CD4-positive, alpha-beta T cell treated with Interleukin-10 for 1 hour (primary cell): Measurements from ENCODE around the gene CHCHD3.
"Not testable (repeated sequence)": the region's sequence is repeated elsewhere in the genome, so short reads cannot be mapped to it uniquely, and the experiment has no call there.

Source experiments
- DNase-seq: peaks from one replicate; pipeline ENCODE4 v3.0.0-alpha.2; 2020

The CHCHD3 gene

DNA sequence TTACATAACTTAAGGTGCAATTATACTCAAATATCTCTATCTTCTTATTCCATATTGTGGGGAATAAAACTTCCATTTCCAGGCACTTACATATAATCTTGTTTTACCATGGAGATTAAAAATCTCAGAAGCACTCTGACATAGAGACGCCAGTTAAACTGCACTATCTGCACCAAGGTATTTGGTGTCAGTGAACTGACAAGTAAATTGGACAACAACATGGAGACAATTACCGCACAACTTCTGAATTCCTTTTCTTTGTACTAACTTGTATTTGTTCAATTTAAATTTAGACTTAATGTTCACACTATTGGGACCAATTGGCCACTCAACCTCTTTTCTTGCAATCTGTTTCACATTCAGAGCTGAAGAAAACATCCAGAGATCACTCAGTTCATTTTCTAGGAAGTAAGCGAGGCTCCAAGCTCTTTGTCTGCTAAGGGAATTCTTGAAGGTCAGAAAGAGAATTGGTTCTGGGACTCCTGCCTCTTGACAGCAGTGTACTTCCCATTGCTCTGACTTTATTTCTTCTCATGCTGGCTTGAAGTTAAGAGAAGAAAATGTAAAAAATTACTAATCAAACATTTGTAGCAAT, 184.7 kb downstream of the CHCHD3 start:
- no peak for DNase-seq

DNA sequence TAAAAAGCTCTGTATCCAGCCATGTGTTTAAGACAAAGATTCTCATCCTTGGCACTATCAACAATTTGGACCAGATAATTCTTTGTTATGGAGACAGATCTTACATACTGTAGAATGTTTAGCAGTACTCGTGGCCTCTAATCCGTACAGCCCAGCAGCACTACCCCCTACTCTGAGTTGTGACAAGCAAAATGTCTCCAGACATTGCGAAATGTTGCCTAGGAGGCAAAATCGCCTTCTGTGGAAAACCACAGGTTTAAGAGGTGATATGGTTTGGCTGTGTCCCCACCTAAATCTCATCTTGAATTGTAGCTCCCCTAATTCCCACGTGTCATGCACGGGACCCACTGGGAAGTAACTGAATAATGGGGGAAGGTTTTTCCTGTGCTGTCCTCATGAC, 186.7 kb downstream of the CHCHD3 start:
- no peak for DNase-seq

DNA sequence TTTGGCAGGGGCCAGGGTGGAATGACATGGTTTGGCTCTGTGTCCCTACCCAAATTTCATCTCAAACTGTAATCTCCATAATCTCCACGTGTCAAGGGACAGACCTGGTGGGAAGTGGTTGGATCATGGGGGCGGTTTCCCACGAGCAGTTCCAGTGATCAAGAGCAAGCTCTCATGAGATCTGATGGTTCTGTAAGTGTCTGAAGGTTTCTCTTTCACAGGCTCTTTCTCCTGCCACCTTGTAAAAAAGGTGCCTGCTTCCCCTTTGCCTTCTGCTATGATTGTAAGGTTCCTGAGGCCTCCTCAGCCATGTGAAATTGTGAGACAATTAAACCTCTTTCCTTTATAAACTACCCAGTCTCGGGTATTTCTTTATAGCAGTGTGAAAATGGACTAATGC, 188.3 kb downstream of the CHCHD3 start:
- DNase-seq: no peak

DNA sequence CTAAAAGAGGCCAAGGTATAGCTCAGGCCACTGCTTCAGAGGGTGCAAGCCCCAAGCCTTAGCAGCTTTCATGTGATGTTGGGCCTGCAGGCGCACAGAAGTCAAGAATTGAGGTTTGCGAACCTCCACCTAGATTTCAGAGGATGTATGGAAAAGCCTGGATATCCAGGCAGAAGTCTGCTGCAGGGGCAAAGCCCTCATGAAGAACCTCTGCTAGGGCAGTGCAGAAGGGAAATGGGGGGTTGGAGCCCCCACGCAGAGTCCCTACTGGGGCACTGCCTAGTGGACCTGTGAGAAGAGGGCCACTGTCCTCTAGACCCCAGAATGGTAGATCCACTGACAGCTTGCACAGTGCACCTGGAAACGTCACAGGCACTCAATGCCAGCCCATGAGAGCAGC, 189.1 kb downstream of the CHCHD3 start:
- DNase-seq: not testable (repeated sequence)

DNA sequence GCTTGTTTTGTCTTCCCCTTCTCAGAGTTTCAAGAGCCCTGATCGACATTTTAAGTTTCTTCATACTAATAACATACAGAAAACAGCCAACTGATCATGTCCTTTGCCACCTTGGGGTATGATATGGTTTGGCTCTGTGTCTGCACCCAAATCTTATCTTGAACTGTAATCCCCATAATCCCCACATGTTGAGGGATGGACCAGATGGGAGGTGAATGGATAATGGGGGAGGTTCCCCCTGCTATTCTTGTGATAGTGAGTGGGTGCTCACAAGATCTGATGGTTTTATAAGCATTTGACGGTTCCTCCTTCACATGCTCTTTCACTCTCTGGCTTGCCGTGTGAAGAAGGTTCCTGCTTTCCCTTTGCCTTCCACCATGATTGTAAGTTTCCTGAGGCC, 190.3 kb downstream of the CHCHD3 start:
- no peak for DNase-seq

DNA sequence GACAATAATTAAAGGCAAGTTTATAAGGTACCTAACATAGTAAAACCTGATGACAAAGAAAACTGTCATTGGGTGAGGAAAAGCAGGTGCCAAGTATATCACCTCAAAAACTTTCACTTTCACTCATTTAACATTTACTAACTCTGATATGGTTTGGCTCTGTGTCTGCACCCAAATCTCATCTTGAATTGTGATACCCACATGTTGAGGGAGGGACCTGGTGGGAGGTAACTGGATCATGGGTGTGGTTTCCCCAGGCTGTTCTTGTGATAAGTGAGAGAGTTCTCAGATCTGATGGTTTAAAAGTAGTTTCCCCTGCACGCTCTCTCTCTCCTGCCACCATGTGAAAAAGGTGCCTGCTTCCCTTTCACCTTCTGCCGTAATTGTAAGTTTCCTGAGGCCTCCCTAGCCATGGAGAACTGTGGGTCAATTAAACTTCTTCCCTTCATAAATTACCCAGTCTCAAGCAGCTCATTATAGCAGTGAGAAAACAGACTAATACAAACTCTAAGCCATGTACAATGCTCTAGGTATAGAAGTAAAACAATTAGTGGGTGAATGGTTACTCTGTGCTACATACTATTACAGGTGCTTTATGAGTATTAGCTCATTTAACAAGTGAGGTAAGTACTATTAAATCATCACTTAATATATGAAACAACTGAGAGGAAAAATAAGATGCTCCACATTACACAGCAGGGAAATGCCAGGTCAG, 199.0 kb downstream of the CHCHD3 start:
- DNase-seq: peak; percentile 41

DNA sequence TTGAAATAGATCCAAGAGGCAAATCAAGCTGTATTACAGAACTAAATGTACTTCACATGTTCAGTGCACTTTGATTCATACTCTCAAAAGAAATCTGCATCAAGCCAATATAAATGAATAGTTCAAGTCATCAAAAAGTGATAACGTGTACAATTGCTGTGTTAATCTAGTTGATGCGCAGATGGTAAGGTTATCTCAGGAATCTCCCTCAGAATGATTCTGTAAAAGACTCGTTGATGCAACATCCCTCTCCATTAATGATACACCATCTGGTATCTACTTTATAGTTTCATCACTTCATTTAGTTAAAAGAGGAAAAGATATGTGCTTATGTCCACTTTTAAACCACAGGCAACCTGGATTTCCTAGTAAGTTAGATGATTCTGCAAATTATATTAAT, 200.6 kb downstream of the CHCHD3 start:
- DNase-seq: no peak

DNA sequence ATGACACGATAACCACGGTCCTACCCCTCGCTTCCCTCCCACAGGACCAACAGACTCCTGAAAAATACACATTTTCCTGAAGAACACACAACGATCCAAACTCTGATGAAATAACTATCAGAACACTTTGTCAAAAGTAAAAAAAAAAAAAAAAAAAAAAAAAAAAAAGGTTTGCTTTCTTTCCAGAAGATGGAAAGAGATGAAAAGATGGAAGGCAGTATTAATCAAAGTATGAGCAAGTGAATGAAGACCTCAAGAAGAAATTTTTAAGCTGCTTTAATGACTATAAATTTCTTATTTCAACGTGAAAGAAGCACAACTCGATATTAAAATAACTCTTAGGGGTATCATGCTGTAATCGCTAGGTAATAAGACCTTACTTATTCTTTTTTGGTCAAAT, 202.3 kb downstream of the CHCHD3 start:
- no peak for DNase-seq

DNA sequence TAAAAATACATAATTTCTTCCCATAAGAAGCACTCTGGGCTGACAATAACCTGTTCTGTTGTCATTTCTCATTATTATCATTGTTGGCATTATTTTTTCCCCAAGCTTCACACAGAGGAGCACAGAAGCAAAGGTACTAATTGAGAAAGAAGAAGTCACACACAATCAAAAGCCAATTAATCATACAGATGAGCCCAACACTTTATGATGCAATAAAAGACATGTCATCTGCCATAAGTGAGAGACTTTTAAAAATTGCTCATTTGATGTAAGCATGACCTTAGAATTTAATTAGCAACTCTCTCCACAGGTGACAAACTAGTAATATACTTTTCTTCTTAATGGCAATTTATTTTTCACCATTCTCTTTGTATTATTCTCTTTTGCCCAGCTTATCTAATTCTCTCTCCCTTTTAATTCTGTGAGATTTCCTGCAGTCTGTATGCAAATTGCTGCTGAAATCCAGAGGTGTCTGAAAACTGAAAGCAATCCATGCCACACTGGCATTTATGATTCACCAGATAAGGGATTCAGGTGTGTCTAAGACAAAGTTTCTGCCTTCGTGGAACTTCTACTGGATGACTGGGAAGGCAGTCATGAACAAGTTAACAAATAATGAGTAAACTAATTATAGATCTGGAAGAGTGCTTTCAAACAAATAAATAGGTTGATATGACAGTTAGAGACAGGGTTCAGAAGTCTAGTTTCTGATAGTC, 203.5 kb downstream of the CHCHD3 start:
- DNase-seq: no peak

DNA sequence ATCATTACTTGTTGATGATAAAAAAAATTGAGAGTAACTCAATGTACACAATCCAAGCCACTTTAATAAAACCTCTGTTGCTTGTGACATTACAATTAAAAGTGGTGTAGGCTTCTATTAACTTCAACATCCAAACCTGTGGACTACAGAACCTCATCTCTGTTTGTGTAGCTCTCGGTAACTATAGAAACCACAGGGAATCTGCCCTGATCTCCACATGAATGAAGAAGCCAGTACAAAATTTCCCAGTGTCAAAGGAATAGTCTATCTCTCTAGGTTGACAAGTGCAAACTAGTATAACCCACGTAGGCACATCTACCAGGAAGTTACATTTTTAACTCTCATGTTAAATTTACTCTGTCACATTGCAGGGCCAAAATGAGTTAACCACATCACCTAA, 204.3 kb downstream of the CHCHD3 start:
- DNase-seq: no peak

DNA sequence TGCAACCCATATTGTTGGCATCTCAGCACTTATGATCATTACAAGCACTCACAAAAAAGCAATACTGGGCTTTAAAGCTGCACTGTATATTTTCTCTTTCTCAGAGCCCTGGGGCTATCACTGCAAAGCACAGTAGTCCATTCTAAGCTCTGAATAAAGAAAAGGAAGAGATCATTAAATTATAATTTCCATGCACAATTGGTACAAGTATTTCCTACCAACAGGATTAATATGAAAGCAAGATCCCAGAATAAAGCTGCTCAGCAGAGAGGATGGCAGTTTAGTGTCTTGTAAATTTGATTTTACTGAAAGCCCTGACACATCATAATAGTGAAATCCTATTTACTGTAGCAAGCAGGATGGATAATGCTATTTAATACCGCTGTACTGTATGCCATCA, 205.3 kb downstream of the CHCHD3 start:
- DNase-seq: no peak

DNA sequence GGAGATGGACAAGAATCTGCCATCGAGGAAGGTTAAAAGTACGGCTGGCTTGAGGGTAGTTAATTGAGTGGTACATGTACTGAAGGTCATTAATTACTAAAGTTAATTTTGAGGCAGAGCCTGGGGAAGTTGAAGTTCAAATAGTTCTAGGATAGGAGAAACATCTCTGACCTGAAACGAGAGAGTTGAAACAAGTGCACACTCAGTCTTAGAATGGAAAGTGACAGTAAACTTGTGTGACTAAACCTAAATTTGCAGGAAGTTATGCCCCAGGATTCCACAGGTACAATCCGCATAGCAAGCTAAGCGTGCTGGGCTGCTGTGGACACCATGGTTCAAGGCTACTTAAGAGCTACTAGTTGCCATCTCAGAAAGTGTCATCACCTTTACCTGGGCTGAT, 209.9 kb downstream of the CHCHD3 start:
- no peak for DNase-seq

DNA sequence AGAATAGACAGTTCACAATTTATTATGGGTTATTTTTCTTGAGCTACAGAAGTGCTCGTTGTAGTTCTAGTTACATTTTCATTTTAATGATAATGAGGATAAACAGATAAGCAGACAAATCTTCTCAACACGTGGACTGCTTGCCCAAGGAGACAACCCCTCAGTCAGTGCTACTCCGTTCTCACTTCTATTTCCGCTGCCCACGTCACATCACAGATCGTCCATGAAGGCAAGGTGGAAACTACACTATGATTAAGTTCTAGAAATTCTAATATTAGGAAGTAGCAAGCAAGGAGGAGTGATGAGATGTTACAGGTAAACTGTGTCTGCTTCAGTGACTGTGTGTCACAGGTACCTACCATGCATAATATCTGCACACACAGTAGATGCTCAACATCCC, 210.5 kb downstream of the CHCHD3 start:
- no peak for DNase-seq

DNA sequence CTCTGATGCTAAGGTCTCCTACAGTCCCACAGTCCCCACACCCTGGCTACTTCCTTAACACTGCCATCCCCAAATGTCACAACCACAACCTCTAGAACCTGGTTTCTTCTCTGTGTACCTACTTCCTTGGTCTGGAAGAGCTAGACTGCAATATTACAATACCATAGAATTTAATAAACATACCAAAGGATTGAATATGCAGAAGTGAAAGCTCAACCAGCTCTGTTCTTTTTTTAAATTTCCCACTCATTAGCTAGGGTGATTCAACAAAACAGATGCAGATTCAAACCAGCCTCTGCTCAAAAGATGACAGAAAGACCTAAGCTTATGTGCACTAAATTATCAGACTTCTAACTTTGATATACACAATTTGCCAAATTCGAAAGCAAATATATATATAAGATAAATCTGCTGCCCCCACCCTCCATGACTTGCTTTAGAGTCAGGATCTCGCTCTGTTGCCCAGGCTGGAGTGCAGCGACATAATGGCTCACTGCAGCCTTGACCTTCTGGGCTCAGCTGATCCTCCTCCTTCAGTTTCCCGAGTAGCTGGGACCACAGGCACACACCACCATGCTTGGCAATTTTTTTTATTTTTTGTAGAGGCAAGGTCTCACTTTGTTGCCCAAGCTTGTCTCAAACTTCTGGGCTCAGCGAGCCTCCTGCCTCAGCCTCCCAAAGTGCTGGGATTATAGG, 212.6 kb downstream of the CHCHD3 start:
- DNase-seq: no peak

DNA sequence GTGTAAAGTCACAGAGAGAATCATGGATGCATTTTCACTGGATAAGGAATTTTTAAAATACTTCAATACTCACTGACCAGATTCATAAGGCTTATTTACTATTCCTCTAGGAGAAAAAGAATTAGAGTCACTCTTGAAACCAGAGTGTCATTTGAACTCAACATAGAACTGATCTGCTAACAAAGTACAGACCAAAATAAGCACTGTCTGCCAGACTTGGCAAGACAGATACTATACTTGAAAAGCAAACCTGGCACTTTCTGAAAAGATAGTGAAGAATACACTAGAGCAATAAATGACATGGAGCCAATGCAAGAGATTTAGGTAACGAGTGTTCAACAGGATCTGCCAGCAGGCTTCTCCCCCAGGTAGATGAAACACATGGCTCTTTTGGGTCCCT, 215.3 kb downstream of the CHCHD3 start:
- no peak for DNase-seq

DNA sequence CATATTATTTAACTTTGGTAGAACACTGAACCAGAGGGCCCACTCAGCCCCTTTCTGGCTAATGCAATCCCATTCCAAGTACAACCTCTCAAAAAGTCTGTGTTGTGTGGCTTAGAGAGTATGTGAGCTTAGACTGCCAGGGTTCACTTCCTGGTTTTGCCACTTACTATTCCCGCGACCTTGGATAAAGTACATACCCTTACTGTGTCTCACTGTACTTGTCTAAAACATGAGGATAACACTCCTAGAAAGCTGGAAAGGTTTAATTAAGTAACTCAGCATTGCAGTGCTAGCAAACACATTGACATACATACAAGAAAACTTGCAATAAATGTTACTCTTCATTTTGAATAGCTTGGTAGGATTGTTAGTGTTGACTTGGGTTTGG, 215.8 kb downstream of the CHCHD3 start:
- DNase-seq: no peak

DNA sequence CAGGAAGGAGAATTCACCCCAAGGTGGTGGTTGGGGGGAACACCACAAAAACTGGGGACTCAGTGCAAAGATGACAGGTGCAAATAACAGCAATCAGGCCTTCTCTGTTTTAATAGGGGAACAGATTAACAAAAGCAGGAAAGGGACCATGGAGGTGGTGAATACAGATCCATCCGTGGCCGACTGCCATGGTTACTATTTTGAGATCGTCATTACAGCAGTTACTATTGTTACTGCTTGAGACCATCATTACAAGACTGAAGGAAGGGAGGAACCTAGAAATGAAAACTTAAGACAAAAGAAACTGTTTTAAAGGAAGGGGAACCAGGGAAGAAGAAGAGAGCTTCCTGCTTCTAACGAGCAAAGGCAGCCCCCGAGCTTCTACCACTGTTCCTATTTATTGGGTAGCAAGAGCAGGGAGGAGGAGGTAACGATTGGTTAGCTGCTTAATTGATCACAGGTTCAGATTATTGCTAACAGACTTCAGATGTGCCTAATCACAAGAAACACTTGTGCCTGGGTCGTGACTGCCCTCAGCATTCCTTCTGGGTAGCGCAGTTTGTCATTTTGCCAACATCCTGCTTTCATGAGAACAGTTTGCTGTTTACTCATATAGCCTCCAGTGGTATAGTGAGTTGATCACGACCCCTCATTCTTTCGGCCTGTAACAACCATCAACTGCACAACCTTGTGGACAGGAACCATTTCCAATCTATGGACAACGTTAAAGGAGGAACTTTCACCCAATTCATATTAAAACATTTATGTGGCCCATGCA, 216.3 kb downstream of the CHCHD3 start:
- no peak for DNase-seq

DNA sequence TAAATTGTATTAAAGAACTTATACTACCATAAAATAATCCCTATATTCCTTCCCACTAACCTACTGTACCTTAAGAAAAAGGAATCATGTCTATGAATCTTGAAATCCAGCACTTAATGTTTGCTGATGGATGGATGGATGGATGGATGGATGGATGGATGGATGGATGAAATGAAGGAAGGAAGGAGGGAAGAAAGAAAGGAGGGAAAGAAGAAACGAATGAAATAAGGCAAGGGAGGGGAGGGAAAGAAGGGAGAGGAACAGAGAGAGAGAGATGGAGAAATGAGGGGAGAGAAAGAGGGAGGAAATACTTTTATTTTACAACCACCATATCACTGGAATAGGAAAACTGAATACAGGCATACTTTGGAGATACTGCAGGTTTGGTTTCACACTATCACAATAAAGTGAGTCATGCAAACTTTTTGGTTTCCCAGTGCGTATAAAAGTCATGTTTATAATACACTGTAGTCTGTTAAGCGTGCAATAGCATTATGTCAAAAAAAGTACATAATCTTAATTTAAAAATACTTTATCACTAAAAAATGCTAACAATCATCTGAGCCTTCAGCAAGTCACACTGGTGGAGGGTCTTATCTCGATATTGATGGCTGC, 219.8 kb downstream of the CHCHD3 start:
- no peak for DNase-seq

DNA sequence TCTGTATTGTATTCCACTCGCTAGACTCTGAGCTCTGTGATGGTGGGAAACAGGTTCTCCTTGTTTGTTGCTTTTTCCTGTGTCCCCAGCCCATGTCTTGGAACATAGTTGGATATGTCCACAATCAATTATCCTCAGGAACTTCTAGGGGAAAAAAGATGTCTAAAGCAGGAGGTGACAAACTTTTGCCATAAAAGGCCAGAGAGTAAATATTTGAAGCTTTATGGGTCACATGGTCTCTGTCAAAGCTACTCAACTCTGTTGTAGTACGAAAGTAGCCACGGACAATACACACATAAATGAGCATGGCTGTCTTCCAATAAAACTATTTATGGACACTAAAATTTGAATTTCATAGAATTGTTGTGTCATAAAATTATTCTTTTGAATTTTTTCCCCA, 220.5 kb downstream of the CHCHD3 start:
- no peak for DNase-seq

DNA sequence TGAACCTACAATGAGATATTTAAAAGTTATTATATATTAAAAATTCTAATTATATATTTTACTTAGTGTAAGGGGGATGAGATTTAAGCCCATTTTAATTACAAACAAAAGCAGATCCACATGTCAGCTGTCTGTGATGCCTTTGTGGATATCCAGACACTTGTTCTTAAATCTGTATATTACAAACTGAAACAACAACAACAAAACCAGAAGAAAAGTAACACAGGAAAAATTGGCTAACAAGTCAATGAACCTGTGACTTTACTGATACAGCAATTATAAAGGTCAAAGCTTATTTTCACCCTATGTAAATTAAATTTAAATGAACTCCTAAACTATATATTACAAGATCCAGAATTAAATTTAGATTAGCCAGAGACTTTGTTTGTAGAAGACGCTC, 222.7 kb downstream of the CHCHD3 start:
- no peak for DNase-seq

DNA sequence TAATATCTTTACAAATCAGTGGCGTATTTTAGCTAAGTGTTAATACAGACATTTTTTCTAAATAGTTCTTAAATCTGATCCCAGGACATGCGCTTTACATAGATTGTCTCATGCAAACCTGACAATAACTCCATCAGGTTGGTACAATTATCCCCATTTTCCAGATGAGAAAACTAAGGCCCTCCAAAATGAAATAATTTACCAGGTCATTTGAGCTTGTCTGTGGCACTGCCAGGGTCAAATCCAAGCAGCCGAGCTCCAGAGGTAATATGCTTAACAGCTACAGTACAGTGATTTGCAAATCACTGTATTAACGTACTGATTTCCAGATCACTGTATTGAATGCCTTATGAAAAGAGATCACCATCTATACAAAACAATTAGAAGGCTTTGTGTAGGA, 223.1 kb downstream of the CHCHD3 start:
- DNase-seq: no peak

DNA sequence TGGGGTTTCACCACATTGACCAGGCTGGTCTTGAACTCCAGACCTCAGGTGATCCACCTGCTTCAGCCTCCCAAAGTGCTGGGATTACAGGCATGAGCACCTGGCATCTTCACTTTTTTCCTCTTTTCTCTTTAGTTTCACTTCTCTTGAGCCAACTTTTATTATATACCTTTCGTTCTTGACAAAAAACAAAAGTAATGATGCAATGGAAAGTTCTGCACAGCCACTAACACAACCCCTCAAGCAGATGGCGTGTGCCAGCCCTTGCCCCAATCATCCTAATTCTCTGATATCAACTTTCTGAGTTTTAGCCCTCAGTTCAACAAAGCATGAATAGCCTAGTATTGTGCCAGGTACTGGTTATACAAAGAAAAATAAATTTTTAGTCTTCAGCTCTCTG, 223.6 kb downstream of the CHCHD3 start:
- no peak for DNase-seq

DNA sequence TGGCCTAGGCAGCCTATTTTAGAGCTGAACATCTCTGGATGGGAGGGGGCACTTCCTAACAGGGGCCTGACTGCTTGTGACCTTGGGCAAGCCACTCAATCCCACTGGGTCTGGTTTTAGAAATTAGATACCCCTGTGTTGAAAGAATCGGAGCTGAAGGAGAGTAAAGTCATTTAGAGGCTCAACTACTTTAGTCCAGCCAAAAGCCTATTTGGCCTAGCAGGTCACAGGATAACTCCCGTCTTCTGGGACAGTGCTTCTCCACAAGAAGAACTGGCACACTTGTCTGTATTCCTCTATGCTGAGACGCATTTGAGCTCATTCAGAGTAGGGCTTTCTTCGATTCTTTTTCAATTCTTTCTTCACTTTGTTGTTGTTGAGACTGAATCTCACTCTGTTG, 224.2 kb downstream of the CHCHD3 start:
- DNase-seq: no peak
